Liver (tissue), 9 donors: ENCODE data around the gene XRRA1. TPM values are rescaled to one million over a fixed set of nuclear protein-coding genes. Genes with fewer than 3 reads are reported as not detected.

Source experiments
- DNase-seq: peaks from one replicate; pipeline ENCODE4 v3.0.0-alpha.2; 2017; ENCODE audit warnings: low spot score
- H3K27ac ChIP-seq, 2 donors: one replicate each; pipeline ENCODE4 v1.7.0; 2013; ENCODE audit warnings: inconsistent platforms in 2 of 2, low read length in 2 of 2, control low read depth in 1 of 2, low read depth in 1 of 2, mild to moderate bottlenecking in 1 of 2
- H3K27me3 ChIP-seq, 4 donors: one replicate each; pipeline versions ENCODE4 v1.6.1 to v1.7.0; 2013; ENCODE audit warnings: low read length in 3 of 4, inconsistent platforms in 1 of 4, mild to moderate bottlenecking in 1 of 4, moderate library complexity in 1 of 4; ENCODE audit not compliant: control insufficient read depth in 4 of 4, insufficient read depth in 4 of 4
- H3K36me3 ChIP-seq, 4 donors: one replicate each; pipeline versions ENCODE4 v1.6.1 to v1.7.0; 2013; ENCODE audit warnings: low read length in 3 of 4, mild to moderate bottlenecking in 3 of 4, low read depth in 1 of 4, moderate library complexity in 1 of 4; ENCODE audit not compliant: control insufficient read depth in 4 of 4, insufficient read depth in 3 of 4
- H3K4me1 ChIP-seq, 4 donors: one replicate each; pipeline versions ENCODE4 v1.6.1 to v1.7.0; 2013; ENCODE audit warnings: low read length in 3 of 4, mild to moderate bottlenecking in 3 of 4, moderate library complexity in 1 of 4; ENCODE audit not compliant: control insufficient read depth in 4 of 4, insufficient read depth in 4 of 4
- H3K4me3 ChIP-seq, 3 donors: one replicate each; pipeline versions ENCODE4 v1.6.1 to v1.7.0; 2013; ENCODE audit warnings: low read length in 3 of 3, control low read depth in 1 of 3, low read depth in 1 of 3, mild to moderate bottlenecking in 1 of 3
- H3K9ac ChIP-seq, 2 donors: one replicate each; pipeline ENCODE4 v1.7.0; 2013; ENCODE audit warnings: low read length in 2 of 2, mild to moderate bottlenecking in 2 of 2, moderate library complexity in 2 of 2, control low read depth in 1 of 2, low read depth in 1 of 2
- H3K9me3 ChIP-seq, 4 donors: one replicate each; pipeline versions ENCODE4 v1.6.1 to v1.7.0; 2013; ENCODE audit warnings: low read length in 3 of 4; ENCODE audit not compliant: control insufficient read depth in 4 of 4
- CTCF ChIP-seq: fragments of 150-350 bp; IDR thresholded peaks from 2 replicates; pipeline ENCODE4 v1.5.1; 2017; ENCODE audit warnings: improper control_type of control experiment, low read depth, low read length; ENCODE audit not compliant: missing input control
- EGR1 ChIP-seq, 2 donors: IDR thresholded peaks; 2 replicates each; pipeline ENCODE4 v1.6.1; 2016 to 2018; ENCODE audit warnings: antibody characterized with exemption in 2 of 2, low read depth in 2 of 2
- FOXA1 ChIP-seq: IDR thresholded peaks from 2 replicates; pipeline ENCODE4 v1.6.1; 2016; ENCODE audit warnings: antibody characterized with exemption
- FOXA2 ChIP-seq: IDR thresholded peaks from 2 replicates; pipeline ENCODE4 v1.6.1; 2016; ENCODE audit warnings: antibody characterized with exemption
- HNF4A ChIP-seq, 2 donors: conservative IDR thresholded peaks; 2 replicates each; pipeline ENCODE4 v1.6.1; 2016; ENCODE audit warnings: antibody characterized with exemption in 2 of 2, mild to moderate bottlenecking in 2 of 2
- HNF4G ChIP-seq: IDR thresholded peaks from 2 replicates; pipeline ENCODE4 v1.6.1; 2016; ENCODE audit warnings: antibody characterized with exemption
- JUND ChIP-seq, 2 donors: IDR thresholded peaks; 2 replicates each; pipeline ENCODE4 v1.6.1; 2016; ENCODE audit warnings: antibody characterized with exemption in 2 of 2
- MAX ChIP-seq: IDR thresholded peaks from 2 replicates; pipeline ENCODE4 v1.6.1; 2016; ENCODE audit warnings: antibody characterized with exemption
- NR2F2 ChIP-seq: IDR thresholded peaks from 2 replicates; pipeline ENCODE4 v1.6.1; 2016; ENCODE audit warnings: antibody characterized with exemption
- RAD21 ChIP-seq, 2 donors: IDR thresholded peaks; 2 replicates each; pipeline ENCODE4 v1.6.1; 2016; ENCODE audit warnings: antibody characterized with exemption in 2 of 2, mild to moderate bottlenecking in 2 of 2
- REST ChIP-seq: IDR thresholded peaks from 2 replicates; pipeline ENCODE4 v1.6.1; 2016; ENCODE audit warnings: antibody characterized with exemption, mild to moderate bottlenecking
- RXRA ChIP-seq, 2 donors: IDR thresholded peaks; 2 replicates each; pipeline ENCODE4 v1.6.1; 2017 to 2018; ENCODE audit warnings: antibody characterized with exemption in 2 of 2, mild to moderate bottlenecking in 1 of 2
- SP1 ChIP-seq: IDR thresholded peaks from 2 replicates; pipeline ENCODE4 v1.6.1; 2018; ENCODE audit warnings: antibody characterized with exemption, mild to moderate bottlenecking
- TAF1 ChIP-seq: conservative IDR thresholded peaks from 2 replicates; pipeline ENCODE4 v1.6.1; 2016; ENCODE audit warnings: antibody characterized with exemption, mild to moderate bottlenecking
- ZBTB33 ChIP-seq: IDR thresholded peaks from 2 replicates; pipeline ENCODE4 v1.6.1; 2016; ENCODE audit warnings: antibody characterized with exemption
- WGBS: extraction: QIAGEN DNeasy Blood & Tissue Kit; methylation state at CpG from one replicate; pipeline ENCODE4 v1.1.7; 2013; 5-methylcytosine and 5-hydroxymethylcytosine counted together
- polyA plus RNA-seq, 2 donors: library from polyadenylated mRNA; stranded (reverse) in 1 of 2; unstranded in 1 of 2; fragments of 200-250 nt in 1 of 2; fragments of >200 nt in 1 of 2; fragmentation: Nextera tagmentation in 1 of 2; extraction: Ambion mirVana in 1 of 2; gene quantifications; one replicate each; pipeline versions ENCODE4 v1.2.1 to v1.2.3, GENCODE V29; 2013 to 2015
- total RNA-seq, 2 donors: library from RNA; depleted of rRNA; stranded (reverse); fragments of >200 nt; gene quantifications; one replicate each; pipeline ENCODE4 v1.2.3, GENCODE V29; 2014
- donor health status: healthy.
- donor health status: healthy.
- donor health status: healthy.
- donor health status: healthy.
- donor health status: healthy.

XRRA1 gene
- total and polyA plus RNA-seq, 4 donors = 3.8 to 11.6 (median 5.6) TPM

- H3K27me3 ChIP-seq = no peaks in the 10 kb centered on the region
- no peak overlapping the region for H3K27ac ChIP-seq
- WGBS = 91% methylated on average over 2 of the region's 2 CpGs
- H3K4me1 ChIP-seq = peaks cover 0 to 9% (median under 1%) of the 10 kb centered on the region in 4 donors
- no peaks in the 10 kb centered on the region for H3K9me3 ChIP-seq
- DNase-seq = no peak
- TF ChIP-seq REST = no peak
- no peak for TF ChIP-seq FOXA2
- no peak for TF ChIP-seq NR2F2
- no peak for TF ChIP-seq JUND (IDR thresholded peaks at IDR 0.05)
- TF ChIP-seq HNF4G = no peak
- no peak for TF ChIP-seq TAF1
- TF ChIP-seq FOXA1 = no peak
- TF ChIP-seq ZBTB33 = no peak
- no peak for TF ChIP-seq RAD21 (IDR thresholded peaks at IDR 0.05)
- no peak for TF ChIP-seq SP1
- no peak for TF ChIP-seq CTCF
- no peak for TF ChIP-seq RXRA (IDR thresholded peaks at IDR 0.05)
- TF ChIP-seq MAX = no peak
- TF ChIP-seq EGR1 (IDR thresholded peaks at IDR 0.05; ENCODE audit: low read depth in 2 of 2) = no peak
- peaks cover 3 to 48% (median 11%) of the 10 kb centered on the region in 4 donors for H3K36me3 ChIP-seq
- H3K9ac ChIP-seq = no peak overlapping the region
- H3K4me3 ChIP-seq = no peak overlapping the region
Observed at GRCh38 chr11:74846770-74847169, 102.1 kb downstream of the XRRA1 start.

GRCh38 chr11:74845978-74846517 lies 102.8 kb downstream of the XRRA1 start:
- no peak for DNase-seq
- H3K36me3 ChIP-seq = peaks cover 3 to 46% (median 11%) of the 10 kb centered on the region in 4 donors

More at GRCh38 chr11:74845978-74846517, 102.8 kb downstream of the XRRA1 start:
- Histone ChIP-seq H3K9me3 (no peaks in the 10 kb centered on the region), H3K27ac (no peak overlapping the region), H3K4me3 (no peak overlapping the region), H3K27me3 (no peaks in the 10 kb centered on the region), H3K4me1 (peaks cover 0 to 13% (median 1%) of the 10 kb centered on the region in 4 donors), H3K9ac (no peak overlapping the region)
- 98% methylated on average over 5 of the region's 5 CpGs for WGBS
- no peak for TF ChIP-seq EGR1 (IDR thresholded peaks at IDR 0.05; ENCODE audit: low read depth in 2 of 2)
- TF ChIP-seq REST = no peak
- TF ChIP-seq HNF4A (conservative IDR thresholded peaks at IDR 0.05) = no peak
- no peak for TF ChIP-seq SP1
- TF ChIP-seq FOXA1 = no peak
- no peak for TF ChIP-seq JUND (IDR thresholded peaks at IDR 0.05)
- no peak for TF ChIP-seq RAD21 (IDR thresholded peaks at IDR 0.05)
- TF ChIP-seq TAF1 = no peak
- TF ChIP-seq HNF4G = no peak
